Measurements from ENCODE around the gene CDH2. TPM values are rescaled to one million over a fixed set of nuclear protein-coding genes. Genes with fewer than 3 reads are reported as not detected.

The CDH2 gene
- total RNA-seq, 4 donors from 2014 or later = 3.9 to 9.8 (median 7.5) TPM

DNA sequence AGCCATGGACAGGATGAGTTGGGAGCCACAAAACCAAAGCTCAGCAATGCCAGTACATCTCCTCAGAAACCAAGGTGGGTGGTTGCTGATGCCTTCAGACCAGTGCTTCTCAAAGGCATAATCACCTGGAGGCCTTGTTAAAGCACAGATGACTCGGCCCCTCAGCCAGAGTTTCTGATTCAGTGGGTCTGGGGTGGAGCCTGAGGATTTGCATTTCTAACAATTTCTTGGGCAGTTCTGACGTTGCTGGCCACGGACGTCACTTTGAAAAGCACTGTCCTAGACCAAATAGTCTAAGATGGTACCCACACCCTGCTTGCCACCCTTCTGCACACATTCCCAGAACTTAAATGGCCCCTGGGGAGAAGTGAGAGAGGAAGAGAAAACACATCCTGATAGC lies 24.1 kb upstream of the CDH2 start:
- H3K27me3 ChIP-seq = no peaks in the 10 kb centered on the region
- no peaks in the 10 kb centered on the region for H3K36me3 ChIP-seq
- no peaks in the 10 kb centered on the region for H3K4me1 ChIP-seq
- TF ChIP-seq, protein P1, sequence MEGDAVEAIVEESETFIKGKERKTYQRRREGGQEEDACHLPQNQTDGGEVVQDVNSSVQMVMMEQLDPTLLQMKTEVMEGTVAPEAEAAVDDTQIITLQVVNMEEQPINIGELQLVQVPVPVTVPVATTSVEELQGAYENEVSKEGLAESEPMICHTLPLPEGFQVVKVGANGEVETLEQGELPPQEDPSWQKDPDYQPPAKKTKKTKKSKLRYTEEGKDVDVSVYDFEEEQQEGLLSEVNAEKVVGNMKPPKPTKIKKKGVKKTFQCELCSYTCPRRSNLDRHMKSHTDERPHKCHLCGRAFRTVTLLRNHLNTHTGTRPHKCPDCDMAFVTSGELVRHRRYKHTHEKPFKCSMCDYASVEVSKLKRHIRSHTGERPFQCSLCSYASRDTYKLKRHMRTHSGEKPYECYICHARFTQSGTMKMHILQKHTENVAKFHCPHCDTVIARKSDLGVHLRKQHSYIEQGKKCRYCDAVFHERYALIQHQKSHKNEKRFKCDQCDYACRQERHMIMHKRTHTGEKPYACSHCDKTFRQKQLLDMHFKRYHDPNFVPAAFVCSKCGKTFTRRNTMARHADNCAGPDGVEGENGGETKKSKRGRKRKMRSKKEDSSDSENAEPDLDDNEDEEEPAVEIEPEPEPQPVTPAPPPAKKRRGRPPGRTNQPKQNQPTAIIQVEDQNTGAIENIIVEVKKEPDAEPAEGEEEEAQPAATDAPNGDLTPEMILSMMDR (IDR thresholded peaks at IDR 0.05) = no peak
- no peak overlapping the region for H3K4me3 ChIP-seq
- DNase-seq (ENCODE audit: low spot score in 2 of 2) = no peak
- WGBS, 2 donors = 89 to 90% methylated on average over 4 of the region's 4 CpGs
- no peak overlapping the region for H3K27ac ChIP-seq
- H3K9me3 ChIP-seq = no peaks in the 10 kb centered on the region

DNA sequence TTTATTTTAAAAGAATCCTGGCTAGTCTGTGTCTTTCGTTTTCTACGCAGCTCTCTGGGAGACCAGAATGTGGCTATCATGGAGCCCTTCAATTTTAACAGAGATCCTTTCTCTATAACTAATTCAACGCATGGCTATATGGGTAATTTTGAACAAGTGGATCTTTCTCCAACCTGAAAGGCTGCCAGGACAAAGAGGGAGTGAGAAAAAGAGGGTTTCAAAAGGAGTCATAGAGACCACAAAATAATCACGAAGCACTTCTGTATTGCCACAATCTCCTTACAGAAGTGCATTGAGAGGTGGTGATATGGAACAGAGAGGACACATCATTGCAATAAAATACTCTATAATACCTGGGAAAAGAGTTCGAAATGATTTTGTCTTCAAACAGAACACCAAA lies 21.7 kb upstream of the CDH2 start:
- no peak for DNase-seq (ENCODE audit: low spot score in 2 of 2)
- 66% methylated on average over 5 of the region's 5 CpGs for WGBS, 2 donors
- TF ChIP-seq POLR2A (IDR thresholded peaks at IDR 0.05) (no peak), EP300 (IDR thresholded peaks at IDR 0.05) (no peak)
- TF ChIP-seq, protein P1 (IDR thresholded peaks at IDR 0.05) = no peak
- Histone ChIP-seq H3K36me3 (no peaks in the 10 kb centered on the region), H3K4me1 (no peaks in the 10 kb centered on the region), H3K27ac (no peak overlapping the region), H3K4me3 (no peak overlapping the region), H3K27me3 (no peaks in the 10 kb centered on the region), H3K9me3 (no peaks in the 10 kb centered on the region)

DNA sequence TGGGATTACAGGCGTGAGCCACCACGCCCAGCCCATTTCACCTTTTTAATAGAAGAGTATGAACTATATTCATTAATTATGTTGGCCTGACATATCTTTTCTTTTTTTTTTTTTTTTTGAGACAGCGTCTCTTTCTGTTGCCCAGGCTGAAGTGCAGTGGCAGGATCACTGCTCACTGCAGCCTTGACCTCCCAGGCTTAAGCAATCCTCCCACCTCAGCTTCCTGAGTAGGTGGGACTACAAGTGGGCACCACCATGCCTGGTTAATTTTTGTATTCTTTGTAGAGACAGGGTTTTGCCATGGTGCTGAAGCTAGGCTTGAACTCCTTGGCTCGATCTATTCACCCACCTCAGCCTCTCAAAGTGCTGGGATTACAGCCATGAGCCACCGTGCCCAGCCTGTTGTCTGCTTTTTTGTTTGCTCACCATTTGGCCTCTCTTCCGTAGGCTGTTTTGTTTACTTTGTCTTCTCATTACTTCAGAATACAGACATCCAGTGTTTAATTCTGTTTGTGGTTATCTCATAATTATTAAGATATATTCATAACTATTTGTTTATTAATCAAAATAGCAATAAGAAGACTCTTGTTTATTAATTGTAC lies 16.3 kb upstream of the CDH2 start:
- H3K36me3 ChIP-seq = no peaks in the 10 kb centered on the region
- DNase-seq (ENCODE audit: low spot score in 2 of 2) = no peak
- no peaks in the 10 kb centered on the region for H3K9me3 ChIP-seq
- no peaks in the 10 kb centered on the region for H3K27me3 ChIP-seq
- no peaks in the 10 kb centered on the region for H3K4me1 ChIP-seq
- TF ChIP-seq POLR2A (IDR thresholded peaks at IDR 0.05) = no peak
- no peak for TF ChIP-seq EP300 (IDR thresholded peaks at IDR 0.05)
- TF ChIP-seq, protein P1 (IDR thresholded peaks at IDR 0.05) = no peak
- WGBS, 2 donors = 76 to 79% methylated on average over 6 of the region's 6 CpGs
- H3K4me3 ChIP-seq = no peak overlapping the region
- H3K27ac ChIP-seq = no peak overlapping the region

DNA sequence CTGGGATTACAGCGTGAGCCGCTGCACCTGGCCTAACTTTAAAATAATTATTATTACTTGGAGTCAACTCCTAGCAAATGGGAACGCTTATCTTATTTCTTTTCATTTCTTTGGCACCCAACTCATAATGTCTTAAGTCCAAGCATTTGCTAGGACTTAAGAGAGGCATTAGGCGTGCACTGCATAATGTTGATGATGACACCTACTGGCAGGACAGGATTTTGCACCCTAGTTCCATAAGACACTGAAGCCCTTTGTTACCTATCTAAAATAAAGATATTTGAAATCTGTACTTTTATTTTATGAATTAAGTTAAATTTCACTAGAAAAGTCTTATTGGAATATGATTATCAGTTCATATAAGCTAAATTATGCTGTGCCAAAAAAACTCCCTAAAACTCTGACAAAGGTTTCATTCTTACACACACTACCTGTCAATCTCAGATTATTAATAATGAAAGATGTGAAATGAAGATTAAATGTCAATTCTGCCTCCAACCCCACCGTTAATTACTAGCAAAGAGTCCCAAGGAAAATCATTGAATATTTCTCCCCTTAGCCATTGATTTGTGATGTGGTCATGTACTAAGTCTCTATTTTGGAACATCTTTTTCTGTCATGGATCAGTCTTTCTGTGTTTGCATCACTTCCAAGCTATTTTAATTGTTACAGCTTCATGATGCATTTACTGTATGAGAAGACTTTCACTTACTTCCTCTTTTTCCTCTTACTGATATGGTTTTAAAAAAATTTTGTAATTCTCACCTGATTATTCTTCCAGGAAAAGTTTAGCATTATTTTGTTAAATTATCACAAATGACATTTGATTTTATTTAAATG lies 12.7 kb upstream of the CDH2 start:
- Histone ChIP-seq H3K27me3 (no peaks in the 10 kb centered on the region), H3K9me3 (no peaks in the 10 kb centered on the region), H3K4me1 (no peaks in the 10 kb centered on the region), H3K36me3 (no peaks in the 10 kb centered on the region), H3K4me3 (no peak overlapping the region), H3K27ac (no peak overlapping the region)
- TF ChIP-seq EP300 (IDR thresholded peaks at IDR 0.05) = no peak
- TF ChIP-seq, protein P1 (IDR thresholded peaks at IDR 0.05) = peak in 2 of 5 experiments; percentile 20 to 25
- 69 to 73% methylated on average over 5 of the region's 5 CpGs for WGBS, 2 donors
- peak in 1 of 2 donors; percentile 17 for DNase-seq (ENCODE audit: low spot score in 2 of 2)

DNA sequence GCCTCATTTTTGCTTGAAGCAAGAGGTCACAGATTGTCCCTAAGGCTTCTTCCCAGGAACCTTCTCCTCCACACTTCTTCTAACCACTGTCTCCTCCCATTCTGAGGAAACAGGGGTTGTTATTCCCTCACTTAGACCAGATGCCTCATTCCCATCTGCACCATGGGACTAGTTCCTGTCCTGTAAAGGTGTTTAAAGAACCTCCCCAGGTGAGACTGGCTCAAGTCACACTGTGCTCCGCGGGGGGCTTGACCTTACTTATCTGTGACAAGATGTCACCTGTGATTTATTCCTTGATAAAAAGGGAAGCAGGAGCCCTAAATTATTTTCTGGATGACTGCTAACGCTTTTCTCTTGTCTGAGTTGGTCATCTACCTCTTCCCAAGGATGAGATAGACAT lies 8.2 kb upstream of the CDH2 start:
- H3K4me1 ChIP-seq = no peaks in the 10 kb centered on the region
- no peaks in the 10 kb centered on the region for H3K9me3 ChIP-seq
- 88 to 94% methylated on average over 3 of the region's 3 CpGs for WGBS, 2 donors
- H3K36me3 ChIP-seq = no peaks in the 10 kb centered on the region
- no peak overlapping the region for H3K27ac ChIP-seq
- H3K4me3 ChIP-seq = no peak overlapping the region
- no peak for DNase-seq (ENCODE audit: low spot score in 2 of 2)
- H3K27me3 ChIP-seq = no peaks in the 10 kb centered on the region
- TF ChIP-seq EP300 (IDR thresholded peaks at IDR 0.05) (no peak), POLR2A (IDR thresholded peaks at IDR 0.05) (no peak)
- TF ChIP-seq, protein P1 (IDR thresholded peaks at IDR 0.05) = no peak
